GM21576 (cell line): ENCODE results near the gene GPS1.
"Not testable (repeated sequence)": the region's sequence is repeated elsewhere in the genome, so short reads cannot be mapped to it uniquely, and the experiment has no call there.

Experiments used
- ATAC-seq: cut with Tn5 transposase; IDR thresholded peaks from one replicate; pipeline ENCODE4 v1.9.1; 2021; ENCODE audit warnings: mild to moderate bottlenecking, moderate library complexity; ENCODE audit not compliant: unreplicated experiment

The GPS1 gene

GRCh38 chr17:82025401-82026107 lies 26.1 kb upstream of the GPS1 start:
- ATAC-seq, result no peak

- no peak for ATAC-seq
These were observed 23.5 kb upstream of the GPS1 start for GRCh38 chr17:82028246-82028645.

GRCh38 chr17:82028966-82029365 lies 22.7 kb upstream of the GPS1 start:
- no peak for ATAC-seq

- no peak for ATAC-seq
These were observed 22.3 kb upstream of the GPS1 start for GRCh38 chr17:82029391-82029790.

- ATAC-seq, result no peak
These were observed 21.7 kb upstream of the GPS1 start for GRCh38 chr17:82029990-82030469.

GRCh38 chr17:82030470-82031302 lies 21.0 kb upstream of the GPS1 start:
- ATAC-seq, result peak; percentile 58

GRCh38 chr17:82031303-82031884 lies 20.3 kb upstream of the GPS1 start, which contains the start of gene RAC3:
Gene RAC3 (plus strand): TSS chr17:82031678. CDS start chr17:82031762, 84 bp downstream.
- no peak for ATAC-seq

- ATAC-seq, result no peak
These were observed 19.6 kb upstream of the GPS1 start for GRCh38 chr17:82031885-82032627.

- ATAC-seq, result no peak
These were observed 18.2 kb upstream of the GPS1 start for GRCh38 chr17:82033359-82034085.

GRCh38 chr17:82034371-82035011 lies 17.2 kb upstream of the GPS1 start:
- ATAC-seq, result no peak

- no peak for ATAC-seq
These were observed 16.2 kb upstream of the GPS1 start for GRCh38 chr17:82035488-82035887.

GRCh38 chr17:82035956-82036633 lies 15.6 kb upstream of the GPS1 start:
- ATAC-seq, result no peak

- ATAC-seq, result no peak
These were observed 15.0 kb upstream of the GPS1 start for GRCh38 chr17:82036634-82037091.

- peak; percentile 87 for ATAC-seq
These were observed 14.4 kb upstream of the GPS1 start, which contains the start of gene DCXR for GRCh38 chr17:82037092-82037888. Gene DCXR (minus strand): TSS chr17:82037697. CDS start chr17:82037682, 15 bp downstream.

GRCh38 chr17:82037889-82038195 lies 13.9 kb upstream of the GPS1 start:
- no peak for ATAC-seq

GRCh38 chr17:82038796-82039409 lies 12.8 kb upstream of the GPS1 start:
- ATAC-seq, result not testable (repeated sequence)

- no peak for ATAC-seq
These were observed 11.9 kb upstream of the GPS1 start for GRCh38 chr17:82039695-82040299.
